ENCODE data around the gene SOX6. TPM values are rescaled to one million over a fixed set of nuclear protein-coding genes. Genes with fewer than 3 reads are reported as not detected.

The SOX6 gene
- total and polyA plus RNA-seq, 12 donors, result 0.80 to 43.0 (median 21.2) TPM

GRCh38 chr11:16155448-16155847 lies 200.9 kb downstream of the SOX6 start:
- H3K4me1 ChIP-seq, result peaks cover 0 to 5% (median 0%) of the 10 kb centered on the region in 9 donors
- no peak overlapping the region for H3K27ac ChIP-seq
- TF ChIP-seq CTCF (IDR thresholded peaks at IDR 0.05), result no peak
- H3K9me3 ChIP-seq, result no peaks in the 10 kb centered on the region
- H3K36me3 ChIP-seq, result no peaks in the 10 kb centered on the region
- intact Hi-C loops (cut with DNase I), result no loop called here
- H3K4me3 ChIP-seq, result no peak overlapping the region
- no peak for ATAC-seq
- H3K27me3 ChIP-seq, result no peaks in the 10 kb centered on the region
- no peak for DNase-seq

GRCh38 chr11:16154715-16155396 lies 201.5 kb downstream of the SOX6 start:
- intact Hi-C loops (cut with DNase I), result no loop called here
- Histone ChIP-seq H3K27ac (no peak overlapping the region), H3K4me1 (peaks cover 0 to 4% (median under 1%) of the 10 kb centered on the region in 9 donors), H3K9me3 (no peaks in the 10 kb centered on the region), H3K27me3 (no peaks in the 10 kb centered on the region), H3K36me3 (no peaks in the 10 kb centered on the region), H3K4me3 (no peak overlapping the region)
- WGBS, 2 donors, result 82 to 89% methylated on average over 4 of the region's 4 CpGs
- no peak for TF ChIP-seq CTCF (IDR thresholded peaks at IDR 0.05)
- no peak for DNase-seq
- ATAC-seq, result no peak

GRCh38 chr11:16153951-16154350 lies 202.4 kb downstream of the SOX6 start:
- intact Hi-C loops (cut with DNase I), result no loop called here
- 64 to 90% methylated on average over 2 of the region's 2 CpGs for WGBS, 2 donors
- Histone ChIP-seq H3K9me3 (no peaks in the 10 kb centered on the region), H3K4me1 (peaks cover 0 to 13% (median 8%) of the 10 kb centered on the region in 9 donors), H3K4me3 (no peak overlapping the region), H3K36me3 (no peaks in the 10 kb centered on the region), H3K27ac (no peak overlapping the region), H3K27me3 (no peaks in the 10 kb centered on the region)
- TF ChIP-seq CTCF (IDR thresholded peaks at IDR 0.05), result no peak
- no peak for ATAC-seq
- DNase-seq, result no peak

GRCh38 chr11:16151138-16151537 lies 205.2 kb downstream of the SOX6 start:
- ATAC-seq, result no peak
- DNase-seq, result no peak
- Histone ChIP-seq H3K36me3 (no peaks in the 10 kb centered on the region), H3K4me3 (no peak overlapping the region), H3K27ac (no peak overlapping the region), H3K9me3 (peaks cover 0 to 3% (median 0%) of the 10 kb centered on the region in 11 donors), H3K27me3 (no peaks in the 10 kb centered on the region), H3K4me1 (peaks cover 0 to 30% (median 23%) of the 10 kb centered on the region in 9 donors)
- TF ChIP-seq CTCF (IDR thresholded peaks at IDR 0.05), result no peak
- WGBS, 2 donors, result 89 to 97% methylated on average over 6 of the region's 6 CpGs
- intact Hi-C loops (cut with DNase I), result no loop called here
